Muscle of arm (tissue), 12 donors: Measurements from ENCODE around the gene UNKL. TPM values are rescaled to one million over a fixed set of nuclear protein-coding genes. Genes with fewer than 3 reads are reported as not detected.

Source experiments
- DNase-seq: peaks from one replicate; pipeline ENCODE4 v3.0.0-alpha.2; 2013
- polyA plus RNA-seq, 12 donors: library from polyadenylated mRNA; unstranded; fragments of 120-200 nt; gene quantifications; one replicate each; pipeline ENCODE4 v1.2.1, GENCODE V29; 2013; ENCODE audit not compliant: insufficient read length in 12 of 12

Gene UNKL
- polyA plus RNA-seq, 12 donors = 6.1 to 20.1 (median 8.4) TPM; not detected in 1

DNA sequence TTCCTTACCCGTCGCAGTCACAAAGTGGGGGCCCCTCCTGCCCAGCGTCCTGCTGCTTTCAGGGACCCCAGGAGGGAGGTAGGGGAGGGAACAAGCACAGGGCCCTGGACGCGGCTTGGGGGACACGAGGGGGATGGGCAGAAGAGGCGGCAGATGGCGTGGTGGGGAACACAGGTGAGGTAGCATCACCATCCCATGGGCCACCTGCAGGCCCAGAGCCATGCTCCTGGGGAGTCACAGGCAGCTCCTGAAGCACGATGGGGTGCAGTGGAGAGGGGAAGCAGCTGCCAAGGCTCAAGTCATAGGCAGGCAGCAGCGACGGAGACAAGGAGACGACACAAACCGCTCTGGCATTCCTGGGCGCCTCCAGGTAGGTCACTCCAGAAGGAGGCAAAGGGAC lies 10.8 kb downstream of the UNKL start:
- no peak for DNase-seq

- no peak for DNase-seq
These were observed 11.5 kb downstream of the UNKL start for GRCh38 chr16:1403036-1403435.

GRCh38 chr16:1401758-1402154 lies 12.7 kb downstream of the UNKL start:
- DNase-seq = no peak

GRCh38 chr16:1401061-1401757 lies 13.3 kb downstream of the UNKL start:
- DNase-seq = no peak

GRCh38 chr16:1398826-1399581 lies 15.5 kb downstream of the UNKL start:
- no peak for DNase-seq

DNA sequence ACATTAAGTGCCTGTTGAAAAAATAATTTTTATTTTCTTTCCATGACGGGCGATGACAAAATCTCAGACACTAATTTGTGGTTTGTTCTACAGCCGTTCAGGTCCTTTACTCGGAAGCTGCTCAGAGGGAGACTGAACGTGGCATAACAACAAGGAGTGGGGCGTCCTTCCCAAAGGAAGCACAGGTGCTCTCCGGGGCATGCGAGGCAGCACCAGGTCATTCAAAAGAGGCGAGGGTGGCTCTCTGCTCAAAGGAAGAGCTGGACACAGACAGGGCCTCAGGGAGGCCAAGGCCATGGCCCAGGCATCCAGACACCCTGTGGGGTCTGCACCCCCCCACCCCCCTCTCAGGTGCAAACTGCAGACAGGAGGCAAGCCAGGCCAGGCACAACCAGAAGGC lies 16.2 kb downstream of the UNKL start:
- no peak for DNase-seq

DNA sequence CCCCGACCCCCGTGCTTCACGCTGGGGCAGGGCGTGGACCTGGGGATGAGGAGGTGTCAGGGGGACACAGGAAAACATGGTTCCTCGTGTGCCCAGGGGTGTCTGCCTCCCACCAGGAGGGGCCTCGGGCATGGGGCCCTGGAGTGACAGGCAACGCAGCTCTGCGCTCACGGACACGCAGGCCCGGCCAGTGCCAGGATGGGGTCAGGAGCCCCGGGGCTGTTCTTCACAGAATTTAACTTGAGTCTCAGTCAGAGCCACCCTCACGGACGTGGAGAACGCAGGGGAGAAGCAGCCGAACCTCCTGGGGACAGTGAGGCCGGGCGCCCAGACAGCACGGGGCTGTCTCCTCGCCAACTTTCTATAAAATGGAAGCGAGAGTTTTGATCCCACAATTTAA lies 16.7 kb downstream of the UNKL start:
- DNase-seq = no peak

GRCh38 chr16:1395444-1396031 lies 19.0 kb downstream of the UNKL start:
- DNase-seq = no peak

GRCh38 chr16:1394367-1394951 lies 20.0 kb downstream of the UNKL start:
- no peak for DNase-seq

- DNase-seq = no peak
These were observed 20.8 kb downstream of the UNKL start for GRCh38 chr16:1393613-1394176.

GRCh38 chr16:1392826-1393225 lies 21.7 kb downstream of the UNKL start:
- DNase-seq = no peak

GRCh38 chr16:1390239-1390779 lies 24.2 kb downstream of the UNKL start:
- DNase-seq = no peak

- DNase-seq = no peak
These were observed 24.7 kb downstream of the UNKL start for GRCh38 chr16:1389762-1390161.

- DNase-seq = no peak
These were observed 27.2 kb downstream of the UNKL start for GRCh38 chr16:1387331-1387730.

GRCh38 chr16:1385232-1385631 lies 29.3 kb downstream of the UNKL start:
- DNase-seq = no peak

DNA sequence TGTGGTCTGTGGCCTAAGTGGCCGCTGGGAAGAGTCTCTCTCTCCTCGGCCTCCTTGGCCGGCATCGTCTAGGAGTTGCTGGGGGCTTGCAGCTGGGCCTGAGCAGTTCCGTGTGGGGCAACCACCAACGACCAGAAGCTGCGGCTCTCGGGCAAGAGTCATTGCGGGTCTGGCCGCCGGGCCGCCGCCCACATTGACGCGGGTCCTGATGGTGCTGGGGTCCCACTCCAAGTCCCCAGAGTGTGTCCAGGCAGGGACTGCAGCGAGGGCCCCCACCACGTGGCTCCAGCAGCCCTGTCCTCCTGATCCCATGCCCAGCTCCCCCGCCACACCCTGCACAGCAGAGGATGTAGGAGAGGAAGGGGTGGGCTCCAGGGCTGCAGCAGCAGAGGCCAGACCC lies 30.9 kb downstream of the UNKL start:
- DNase-seq = no peak

DNA sequence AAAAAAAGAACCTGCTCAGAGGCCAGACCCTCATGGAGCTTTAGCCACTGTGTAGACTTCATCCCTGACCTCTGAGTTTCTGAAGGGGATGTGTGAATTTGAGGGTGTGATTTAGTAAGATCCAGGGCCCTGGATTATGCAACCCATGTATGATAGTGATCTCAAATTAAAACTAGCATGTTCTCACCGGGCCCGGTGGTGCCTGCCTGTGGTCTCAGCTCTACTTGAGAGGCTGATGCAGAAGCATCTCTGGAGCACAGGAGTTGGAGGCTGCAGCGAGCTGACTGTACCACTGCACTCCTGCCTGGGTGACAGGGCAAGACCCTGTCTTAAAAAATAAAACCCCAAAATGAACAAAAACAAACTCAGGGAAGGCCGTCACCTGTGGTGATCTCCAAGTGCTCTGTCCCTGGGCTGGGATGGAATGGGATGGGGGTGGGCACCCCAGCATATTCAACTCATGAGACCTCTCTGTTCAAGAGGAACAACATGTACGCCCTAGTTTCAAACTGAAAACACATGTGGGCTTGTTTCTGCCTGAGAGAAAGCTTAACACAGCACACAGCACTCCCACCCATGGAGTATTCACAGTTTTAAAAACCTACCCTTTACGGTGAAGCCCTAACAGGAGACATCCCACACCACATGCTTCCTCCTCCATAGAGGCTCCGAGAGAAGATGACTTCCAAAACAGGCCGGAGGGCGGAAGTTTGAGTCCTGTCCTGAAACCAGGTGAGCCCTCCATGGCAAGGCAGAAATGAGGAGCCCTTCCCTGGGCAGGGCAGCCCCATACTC lies 32.7 kb downstream of the UNKL start:
- DNase-seq = no peak

DNA sequence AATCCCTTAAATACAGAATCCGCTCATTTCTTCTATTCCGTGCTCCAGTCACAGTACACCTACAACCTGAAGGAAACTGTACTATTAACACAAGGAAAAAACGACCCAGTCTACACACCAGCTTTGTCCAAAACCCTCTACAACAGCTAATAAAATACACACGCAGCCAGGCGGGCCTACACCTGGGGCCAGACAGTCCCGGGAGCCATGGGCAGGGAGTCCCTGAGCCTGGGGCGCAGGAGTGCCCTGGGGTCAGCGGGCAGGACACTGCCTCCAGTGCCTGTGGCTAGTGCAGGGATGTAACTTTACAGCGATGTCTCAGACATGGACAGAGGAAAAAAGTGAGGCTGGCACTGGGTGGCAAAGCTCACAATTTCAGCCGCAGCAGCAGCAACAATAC lies 34.3 kb downstream of the UNKL start:
- DNase-seq = no peak

DNA sequence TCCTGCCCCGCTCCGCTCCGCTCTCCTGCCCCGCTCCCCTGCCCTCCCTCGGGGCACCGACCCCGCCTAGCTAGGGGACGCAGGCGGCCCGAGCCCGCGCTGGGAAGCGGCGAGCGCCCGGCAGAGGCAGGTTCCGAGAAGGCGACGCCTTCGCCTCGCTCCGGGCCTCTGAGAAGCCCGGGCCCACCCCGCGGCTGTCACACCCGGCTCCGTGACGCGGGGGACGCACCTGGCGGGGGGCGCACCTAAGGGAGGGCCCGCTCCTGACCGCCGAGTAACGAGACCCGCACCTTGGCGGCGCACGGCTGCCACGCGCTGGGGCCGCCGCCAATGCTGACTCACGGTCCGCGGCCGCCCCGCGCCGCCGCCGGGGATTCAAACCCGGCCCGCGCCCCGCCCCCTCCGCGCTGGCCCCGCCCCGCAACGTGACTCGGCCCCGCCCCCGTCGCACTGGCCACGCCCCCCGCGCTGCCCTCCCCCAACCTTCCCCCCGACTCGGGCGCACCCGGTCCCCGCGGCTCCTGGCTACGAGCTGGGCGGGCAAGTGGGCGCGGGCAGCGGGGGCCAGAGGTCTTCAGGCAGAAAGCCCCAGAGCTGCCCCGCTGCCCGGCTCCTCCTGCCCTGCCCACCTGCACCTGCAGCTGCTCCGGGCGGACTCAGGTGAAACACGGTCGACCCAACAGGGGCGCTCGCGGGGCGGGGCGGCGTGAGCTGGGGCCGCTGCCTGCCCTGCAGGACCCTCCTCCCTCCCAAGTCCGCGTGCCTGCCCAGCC lies 35.0 kb downstream of the UNKL start:
- peak; percentile 14 for DNase-seq

GRCh38 chr16:1378804-1379303 lies 35.6 kb downstream of the UNKL start:
- peak; percentile 38 for DNase-seq
